ENCODE data around the gene NOX1.

Gene NOX1

GRCh38 chrX:100883654-100884053 is 9.5 kb upstream of the NOX1 start:
- TF ChIP-seq CTCF (conservative IDR thresholded peaks at IDR 0.05), result no peak

GRCh38 chrX:100880368-100880767 is 6.2 kb upstream of the NOX1 start:
- H3K27ac ChIP-seq, result no peak overlapping the region
- TF ChIP-seq CTCF (conservative IDR thresholded peaks at IDR 0.05), result no peak

More at GRCh38 chrX:100883654-100884053, 9.5 kb upstream of the NOX1 start:
- peak overlapping the region; percentile 52 for H3K27ac ChIP-seq

- no peak for TF ChIP-seq CTCF (conservative IDR thresholded peaks at IDR 0.05)
- no peak overlapping the region for H3K27ac ChIP-seq
These were observed 2.3 kb downstream of the NOX1 start for GRCh38 chrX:100871594-100872560.

- TF ChIP-seq CTCF (conservative IDR thresholded peaks at IDR 0.05), result no peak
- no peak overlapping the region for H3K27ac ChIP-seq
These were observed 3.6 kb downstream of the NOX1 start for GRCh38 chrX:100870527-100870926.

- no peak for TF ChIP-seq CTCF (conservative IDR thresholded peaks at IDR 0.05)
These were observed 5.9 kb downstream of the NOX1 start for GRCh38 chrX:100868273-100868672.

GRCh38 chrX:100864657-100865391 is 9.3 kb downstream of the NOX1 start:
- no peak for TF ChIP-seq CTCF (conservative IDR thresholded peaks at IDR 0.05)

More at GRCh38 chrX:100868273-100868672, 5.9 kb downstream of the NOX1 start:
- H3K27ac ChIP-seq, result no peak overlapping the region

GRCh38 chrX:100863326-100863864 is 10.8 kb downstream of the NOX1 start:
- no peak overlapping the region for H3K27ac ChIP-seq
- no peak for TF ChIP-seq CTCF (conservative IDR thresholded peaks at IDR 0.05)

More at GRCh38 chrX:100864657-100865391, 9.3 kb downstream of the NOX1 start:
- no peak overlapping the region; the same call in 1 of the 2 replicates for H3K27ac ChIP-seq
